Renal cortical epithelial cell (primary cell): ENCODE data around the gene C15orf39. TPM values are rescaled to one million over a fixed set of nuclear protein-coding genes. Genes with fewer than 3 reads are reported as not detected.
A peak's percentile ranks its signal among the peaks of the same experiment; 100 is the strongest.
"Not testable (repeated sequence)": the region's sequence is repeated elsewhere in the genome, so short reads cannot be mapped to it uniquely, and the experiment has no call there.

ENCODE experiments used
- DNase-seq: peaks from one replicate; pipeline ENCODE4 v3.0.0-alpha.2; 2011; ENCODE audit warnings: low read depth
- total RNA-seq: library from RNA; depleted of rRNA; stranded (reverse); fragments of >200 nt; gene quantifications from 2 replicates; pipeline ENCODE4 v1.2.3, GENCODE V29; 2014

The C15orf39 gene
- total RNA-seq, 1 donor from 2014 or later = 8.3 TPM

- DNase-seq = no peak
These were observed 30.2 kb downstream of the C15orf39 start for GRCh38 chr15:75231836-75232235.

GRCh38 chr15:75232252-75232813 lies 30.7 kb downstream of the C15orf39 start:
- DNase-seq = no peak

GRCh38 chr15:75232826-75233503 lies 31.3 kb downstream of the C15orf39 start:
- DNase-seq = no peak

GRCh38 chr15:75233504-75234190 lies 32.0 kb downstream of the C15orf39 start:
- no peak for DNase-seq

GRCh38 chr15:75234191-75234810 lies 32.6 kb downstream of the C15orf39 start:
- DNase-seq = no peak

- DNase-seq = no peak
These were observed 33.5 kb downstream of the C15orf39 start for GRCh38 chr15:75235051-75235673.

GRCh38 chr15:75235760-75236729 lies 34.4 kb downstream of the C15orf39 start:
- no peak for DNase-seq

- DNase-seq = no peak
These were observed 35.8 kb downstream of the C15orf39 start for GRCh38 chr15:75237316-75237982.

- DNase-seq = no peak
These were observed 36.5 kb downstream of the C15orf39 start for GRCh38 chr15:75238150-75238549.

GRCh38 chr15:75245741-75246140 lies 44.1 kb downstream of the C15orf39 start:
- not testable (repeated sequence) for DNase-seq

- not testable (repeated sequence) for DNase-seq
These were observed 47.3 kb downstream of the C15orf39 start for GRCh38 chr15:75248991-75249390.

- no peak for DNase-seq
These were observed 48.0 kb downstream of the C15orf39 start for GRCh38 chr15:75249726-75250125.

GRCh38 chr15:75251343-75251742 lies 49.7 kb downstream of the C15orf39 start:
- DNase-seq = not testable (repeated sequence)

- DNase-seq = peak; percentile 5
These were observed 50.6 kb downstream of the C15orf39 start for GRCh38 chr15:75252285-75252684.

GRCh38 chr15:75258034-75258433 lies 56.4 kb downstream of the C15orf39 start, which contains the start of gene GOLGA6C:
Gene GOLGA6C (plus strand): TSS chr15:75258334. CDS start chr15:75258599, 265 bp downstream.
- DNase-seq = not testable (repeated sequence)

- not testable (repeated sequence) for DNase-seq
These were observed 57.1 kb downstream of the C15orf39 start for GRCh38 chr15:75258620-75259343.

- DNase-seq = not testable (repeated sequence)
These were observed 58.2 kb downstream of the C15orf39 start for GRCh38 chr15:75259873-75260272.
